OCI-LY3 (cell line): ENCODE measurements around the gene KIAA0513.

Experiments
- EZH2phosphoT487 ChIP-seq: fragments of 200-600 bp; shearing (Covaris generic); IDR thresholded peaks from 2 replicates; pipeline ENCODE4 v1.6.1; 2018; ENCODE audit warnings: antibody characterized with exemption, mixed run types, low read depth
- TF ChIP-seq, protein P1 (sequence below): fragments of 200-600, 300-600 bp; sonication (generic); IDR thresholded peaks from 2 replicates; pipeline ENCODE4 v1.5.1; 2014; ENCODE audit warnings: antibody characterized with exemption, low read length, low read depth

DNA sequence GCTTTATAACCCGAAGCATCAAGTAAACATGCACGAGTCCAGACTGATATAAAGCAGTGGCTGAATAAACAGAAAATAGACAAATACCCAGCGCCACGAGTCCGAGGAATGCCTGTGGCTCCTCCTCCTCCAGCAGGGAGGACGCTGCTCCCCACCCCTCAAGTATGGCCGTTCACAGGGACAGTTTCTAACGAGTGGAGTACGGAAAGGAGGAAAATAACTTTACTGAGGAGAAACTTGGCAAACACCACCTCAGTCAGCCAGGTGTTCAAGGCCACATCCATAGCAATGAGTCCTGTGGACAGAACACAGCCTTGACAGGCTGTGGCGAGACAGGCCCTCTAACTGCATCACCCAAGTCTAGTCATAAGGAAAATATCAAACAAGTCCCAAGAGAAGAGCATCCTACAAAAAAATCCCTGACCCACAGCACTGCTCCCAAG, 25.5 kb upstream of the KIAA0513 start:
- TF ChIP-seq, protein P1, sequence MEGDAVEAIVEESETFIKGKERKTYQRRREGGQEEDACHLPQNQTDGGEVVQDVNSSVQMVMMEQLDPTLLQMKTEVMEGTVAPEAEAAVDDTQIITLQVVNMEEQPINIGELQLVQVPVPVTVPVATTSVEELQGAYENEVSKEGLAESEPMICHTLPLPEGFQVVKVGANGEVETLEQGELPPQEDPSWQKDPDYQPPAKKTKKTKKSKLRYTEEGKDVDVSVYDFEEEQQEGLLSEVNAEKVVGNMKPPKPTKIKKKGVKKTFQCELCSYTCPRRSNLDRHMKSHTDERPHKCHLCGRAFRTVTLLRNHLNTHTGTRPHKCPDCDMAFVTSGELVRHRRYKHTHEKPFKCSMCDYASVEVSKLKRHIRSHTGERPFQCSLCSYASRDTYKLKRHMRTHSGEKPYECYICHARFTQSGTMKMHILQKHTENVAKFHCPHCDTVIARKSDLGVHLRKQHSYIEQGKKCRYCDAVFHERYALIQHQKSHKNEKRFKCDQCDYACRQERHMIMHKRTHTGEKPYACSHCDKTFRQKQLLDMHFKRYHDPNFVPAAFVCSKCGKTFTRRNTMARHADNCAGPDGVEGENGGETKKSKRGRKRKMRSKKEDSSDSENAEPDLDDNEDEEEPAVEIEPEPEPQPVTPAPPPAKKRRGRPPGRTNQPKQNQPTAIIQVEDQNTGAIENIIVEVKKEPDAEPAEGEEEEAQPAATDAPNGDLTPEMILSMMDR = no peak
- TF ChIP-seq EZH2phosphoT487 = no peak
